Measurements from ENCODE around the gene SYNC.

GRCh38 chr1:32715901-32716311 is 13.3 kb upstream of the SYNC start:
- TF ChIP-seq, protein P1, sequence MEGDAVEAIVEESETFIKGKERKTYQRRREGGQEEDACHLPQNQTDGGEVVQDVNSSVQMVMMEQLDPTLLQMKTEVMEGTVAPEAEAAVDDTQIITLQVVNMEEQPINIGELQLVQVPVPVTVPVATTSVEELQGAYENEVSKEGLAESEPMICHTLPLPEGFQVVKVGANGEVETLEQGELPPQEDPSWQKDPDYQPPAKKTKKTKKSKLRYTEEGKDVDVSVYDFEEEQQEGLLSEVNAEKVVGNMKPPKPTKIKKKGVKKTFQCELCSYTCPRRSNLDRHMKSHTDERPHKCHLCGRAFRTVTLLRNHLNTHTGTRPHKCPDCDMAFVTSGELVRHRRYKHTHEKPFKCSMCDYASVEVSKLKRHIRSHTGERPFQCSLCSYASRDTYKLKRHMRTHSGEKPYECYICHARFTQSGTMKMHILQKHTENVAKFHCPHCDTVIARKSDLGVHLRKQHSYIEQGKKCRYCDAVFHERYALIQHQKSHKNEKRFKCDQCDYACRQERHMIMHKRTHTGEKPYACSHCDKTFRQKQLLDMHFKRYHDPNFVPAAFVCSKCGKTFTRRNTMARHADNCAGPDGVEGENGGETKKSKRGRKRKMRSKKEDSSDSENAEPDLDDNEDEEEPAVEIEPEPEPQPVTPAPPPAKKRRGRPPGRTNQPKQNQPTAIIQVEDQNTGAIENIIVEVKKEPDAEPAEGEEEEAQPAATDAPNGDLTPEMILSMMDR (IDR thresholded peaks at IDR 0.05; ENCODE audit: extremely low read depth in 1 of 2, insufficient read depth in 1 of 2, low read depth in 1 of 2, low read length in 2 of 2), result no peak
- no peak for TF ChIP-seq POLR2A (IDR thresholded peaks at IDR 0.05; ENCODE audit: low read depth, low read length)
- no peak for TF ChIP-seq EZH2 (IDR thresholded peaks at IDR 0.05; ENCODE audit: borderline replicate concordance, low read depth, low read length, severe bottlenecking)
- TF ChIP-seq MYC (IDR thresholded peaks at IDR 0.05; ENCODE audit: low read depth, low read length), result no peak
- no peak for TF ChIP-seq POLR2AphosphoS5 (IDR thresholded peaks at IDR 0.05; ENCODE audit: insufficient read depth, low read depth, low read length)
- TF ChIP-seq, protein P2, sequence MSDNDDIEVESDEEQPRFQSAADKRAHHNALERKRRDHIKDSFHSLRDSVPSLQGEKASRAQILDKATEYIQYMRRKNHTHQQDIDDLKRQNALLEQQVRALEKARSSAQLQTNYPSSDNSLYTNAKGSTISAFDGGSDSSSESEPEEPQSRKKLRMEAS (IDR thresholded peaks at IDR 0.05; ENCODE audit: insufficient read depth, insufficient read length), result no peak
- no peak for TF ChIP-seq GATA2 (IDR thresholded peaks at IDR 0.05; ENCODE audit: insufficient read depth, insufficient read length, low read depth, low read length)
- TF ChIP-seq JUN (IDR thresholded peaks at IDR 0.05; ENCODE audit: borderline replicate concordance, insufficient read depth, insufficient read length, low read depth), result no peak
